GM12801 (cell line): ENCODE measurements around the gene CNTN1.

Experiments used
- CTCF ChIP-seq: IDR thresholded peaks from one replicate; pipeline ENCODE4 v1.5.1; 2011; ENCODE audit warnings: control low read depth; ENCODE audit not compliant: insufficient read length; ENCODE audit errors: extremely low read depth

Gene CNTN1

DNA sequence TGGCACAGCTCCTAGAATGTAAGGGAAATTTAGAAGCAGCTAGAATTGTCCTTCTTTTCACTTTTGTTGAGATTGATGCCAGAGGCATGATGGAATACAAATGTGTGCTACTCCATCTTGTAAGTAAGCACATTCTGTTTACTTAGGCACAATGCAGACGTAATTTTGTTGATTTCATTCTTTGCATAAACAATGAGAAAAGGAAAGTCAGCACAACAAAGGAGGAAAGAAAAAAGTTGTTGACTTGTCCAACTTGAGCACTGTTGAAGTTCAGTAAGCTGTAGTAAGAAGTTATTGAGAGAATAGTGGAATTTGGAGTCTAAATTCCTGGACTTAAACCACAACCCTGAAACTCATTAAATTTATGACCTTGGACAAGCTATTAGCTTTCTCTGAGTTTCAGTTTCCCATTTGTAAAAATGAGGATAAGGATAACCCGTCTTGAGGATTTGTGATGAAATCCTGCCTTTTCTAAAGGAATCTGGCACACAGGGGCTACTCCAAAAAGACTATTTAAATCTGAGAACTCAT, 19.4 kb upstream of the CNTN1 start:
- TF ChIP-seq CTCF, result no peak

DNA sequence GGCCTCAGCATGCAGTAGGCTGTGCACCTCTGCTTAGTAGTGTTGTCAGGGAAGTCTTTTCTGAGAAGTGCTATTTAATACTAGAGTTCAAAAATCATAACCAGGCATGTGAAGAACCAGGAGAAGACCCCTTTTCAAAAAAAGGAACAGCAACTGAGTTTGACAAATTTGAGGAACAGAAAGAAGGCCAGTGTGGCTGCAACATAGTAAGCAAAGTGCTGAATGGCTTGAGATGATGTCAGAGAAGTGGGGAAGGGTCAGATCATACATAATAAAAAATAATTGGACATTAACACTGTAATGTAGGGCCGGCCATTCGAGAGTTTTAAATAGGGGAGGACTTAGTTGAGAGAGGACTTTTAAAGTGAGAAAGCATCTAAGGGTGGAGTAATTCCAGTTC, 11.1 kb upstream of the CNTN1 start:
- TF ChIP-seq CTCF, result no peak

GRCh38 chr12:40684986-40685385, 7.3 kb upstream of the CNTN1 start:
- TF ChIP-seq CTCF, result no peak

- TF ChIP-seq CTCF, result no peak
Observed at GRCh38 chr12:40688085-40688725, 4.0 kb upstream of the CNTN1 start.

DNA sequence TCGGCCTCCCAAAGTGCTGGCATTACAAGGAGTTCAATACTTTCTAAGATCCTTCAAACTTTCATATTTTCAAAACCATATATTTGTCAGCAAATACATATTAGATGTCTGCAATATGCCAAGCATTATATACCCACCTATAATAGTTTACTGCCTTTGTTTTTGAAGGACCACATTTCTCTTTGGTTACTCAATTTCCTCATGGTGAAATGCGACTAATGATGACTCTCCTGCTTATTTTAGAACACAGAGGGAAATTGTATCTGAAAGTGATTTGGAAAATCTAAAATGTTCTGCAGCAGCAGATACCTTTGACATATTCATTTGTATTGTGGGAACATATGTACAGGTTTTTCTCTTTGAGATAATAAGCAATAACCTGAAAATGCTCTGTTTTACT, 2.7 kb upstream of the CNTN1 start:
- no peak for TF ChIP-seq CTCF

- no peak for TF ChIP-seq CTCF
Observed at GRCh38 chr12:40692765-40693206, 547 bp downstream of the CNTN1 start.

DNA sequence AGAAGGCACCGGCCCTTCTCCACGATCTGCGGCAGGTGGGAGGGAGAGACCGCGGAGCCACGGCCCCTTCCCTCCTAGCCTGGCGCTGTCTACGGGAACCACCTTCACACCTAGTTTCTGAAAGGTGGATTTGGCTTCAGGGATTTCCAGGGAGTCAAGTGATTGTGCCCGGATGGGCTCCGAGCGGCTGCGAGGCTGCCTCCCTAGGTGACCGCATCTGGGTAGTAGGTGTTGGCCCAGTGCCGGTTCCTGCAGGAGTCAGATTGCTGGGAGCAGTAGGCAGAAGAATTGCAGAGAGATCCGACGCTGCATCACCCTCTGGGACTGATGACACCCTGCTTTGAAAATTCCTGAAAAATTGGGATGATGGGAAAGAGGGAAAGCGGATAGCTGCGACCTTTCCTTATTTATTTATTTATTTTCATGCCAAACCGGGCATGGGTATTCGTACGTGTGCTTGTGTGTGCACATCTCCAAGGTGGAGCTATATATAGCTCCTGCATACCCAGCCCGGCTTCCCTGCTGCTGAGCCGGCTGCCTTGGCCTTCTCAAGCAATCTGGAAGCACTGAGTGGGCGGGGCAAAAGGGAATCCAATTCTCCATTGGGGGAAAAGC, 1.1 kb downstream of the CNTN1 start:
- TF ChIP-seq CTCF, result no peak
